Measurements from ENCODE around the gene ARFGEF2. TPM values are rescaled to one million over a fixed set of nuclear protein-coding genes. Genes with fewer than 3 reads are reported as not detected.

Gene ARFGEF2
- polyA plus RNA-seq, 1 donor from 2014 or later = 19.8 TPM

DNA sequence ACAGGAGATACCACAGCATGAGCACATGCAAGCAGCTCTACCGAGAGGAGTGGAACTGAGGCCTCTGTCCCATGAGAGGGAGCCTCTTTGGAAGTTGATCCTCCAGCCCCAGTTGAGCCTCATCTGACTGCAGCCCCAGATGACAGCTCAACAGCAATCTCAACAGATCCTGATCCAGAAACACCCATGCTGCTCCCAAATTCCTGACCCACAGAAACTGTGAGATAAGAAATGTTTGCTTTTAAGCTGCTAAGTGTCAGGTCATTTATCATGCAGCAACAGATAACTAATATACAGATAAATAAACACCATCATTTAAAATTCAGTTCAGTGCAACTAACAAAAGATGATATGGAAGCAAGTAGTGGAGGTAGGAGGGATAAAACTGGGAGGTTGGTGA, 4.8 kb upstream of the ARFGEF2 start:
- Histone ChIP-seq H4K20me1 (ENCODE audit: insufficient read depth) (no peaks in the 10 kb centered on the region), H3K4me2 (ENCODE audit: low read length) (no peak overlapping the region), H3K36me3 (ENCODE audit: insufficient read depth, low read length) (no peaks in the 10 kb centered on the region), H2AFZ (ENCODE audit: low read depth, low read length) (no peak overlapping the region), H3K9ac (ENCODE audit: low read length) (no peak overlapping the region), H3K79me2 (replicated peaks; ENCODE audit: insufficient read depth, low read length) (no peaks in the 10 kb centered on the region), H3K27me3 (ENCODE audit: insufficient read depth, low read depth, low read length) (no peaks in the 10 kb centered on the region), H3K9me2 (ENCODE audit: insufficient read depth, low read length) (no peaks in the 10 kb centered on the region), H3F3A (ENCODE audit: insufficient read depth, low read length, poor library complexity, severe bottlenecking) (no peaks in the 10 kb centered on the region), H3K27ac (ENCODE audit: low read length) (no peak overlapping the region), H3K4me3 (ENCODE audit: low read length) (no peak overlapping the region), H3K9me3 (ENCODE audit: low read length) (no peaks in the 10 kb centered on the region)
- TF ChIP-seq, protein P1, sequence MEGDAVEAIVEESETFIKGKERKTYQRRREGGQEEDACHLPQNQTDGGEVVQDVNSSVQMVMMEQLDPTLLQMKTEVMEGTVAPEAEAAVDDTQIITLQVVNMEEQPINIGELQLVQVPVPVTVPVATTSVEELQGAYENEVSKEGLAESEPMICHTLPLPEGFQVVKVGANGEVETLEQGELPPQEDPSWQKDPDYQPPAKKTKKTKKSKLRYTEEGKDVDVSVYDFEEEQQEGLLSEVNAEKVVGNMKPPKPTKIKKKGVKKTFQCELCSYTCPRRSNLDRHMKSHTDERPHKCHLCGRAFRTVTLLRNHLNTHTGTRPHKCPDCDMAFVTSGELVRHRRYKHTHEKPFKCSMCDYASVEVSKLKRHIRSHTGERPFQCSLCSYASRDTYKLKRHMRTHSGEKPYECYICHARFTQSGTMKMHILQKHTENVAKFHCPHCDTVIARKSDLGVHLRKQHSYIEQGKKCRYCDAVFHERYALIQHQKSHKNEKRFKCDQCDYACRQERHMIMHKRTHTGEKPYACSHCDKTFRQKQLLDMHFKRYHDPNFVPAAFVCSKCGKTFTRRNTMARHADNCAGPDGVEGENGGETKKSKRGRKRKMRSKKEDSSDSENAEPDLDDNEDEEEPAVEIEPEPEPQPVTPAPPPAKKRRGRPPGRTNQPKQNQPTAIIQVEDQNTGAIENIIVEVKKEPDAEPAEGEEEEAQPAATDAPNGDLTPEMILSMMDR (IDR thresholded peaks at IDR 0.05; ENCODE audit: poor library complexity, severe bottlenecking) = no peak
- TF ChIP-seq TAF1 (IDR thresholded peaks at IDR 0.05; ENCODE audit: low read depth) (no peak), POLR2AphosphoS5 (IDR thresholded peaks at IDR 0.05) (no peak), MXI1 (conservative IDR thresholded peaks at IDR 0.05; ENCODE audit: poor library complexity, severe bottlenecking) (no peak), RAD21 (conservative IDR thresholded peaks at IDR 0.05) (no peak), EZH2 (IDR thresholded peaks at IDR 0.05; ENCODE audit: borderline replicate concordance, insufficient read depth, low read length, poor library complexity, severe bottlenecking) (no peak), SMC3 (conservative IDR thresholded peaks at IDR 0.05; ENCODE audit: poor library complexity) (no peak), EP300 (conservative IDR thresholded peaks at IDR 0.05; ENCODE audit: poor library complexity, severe bottlenecking) (no peak)
- TF ChIP-seq, protein P2, sequence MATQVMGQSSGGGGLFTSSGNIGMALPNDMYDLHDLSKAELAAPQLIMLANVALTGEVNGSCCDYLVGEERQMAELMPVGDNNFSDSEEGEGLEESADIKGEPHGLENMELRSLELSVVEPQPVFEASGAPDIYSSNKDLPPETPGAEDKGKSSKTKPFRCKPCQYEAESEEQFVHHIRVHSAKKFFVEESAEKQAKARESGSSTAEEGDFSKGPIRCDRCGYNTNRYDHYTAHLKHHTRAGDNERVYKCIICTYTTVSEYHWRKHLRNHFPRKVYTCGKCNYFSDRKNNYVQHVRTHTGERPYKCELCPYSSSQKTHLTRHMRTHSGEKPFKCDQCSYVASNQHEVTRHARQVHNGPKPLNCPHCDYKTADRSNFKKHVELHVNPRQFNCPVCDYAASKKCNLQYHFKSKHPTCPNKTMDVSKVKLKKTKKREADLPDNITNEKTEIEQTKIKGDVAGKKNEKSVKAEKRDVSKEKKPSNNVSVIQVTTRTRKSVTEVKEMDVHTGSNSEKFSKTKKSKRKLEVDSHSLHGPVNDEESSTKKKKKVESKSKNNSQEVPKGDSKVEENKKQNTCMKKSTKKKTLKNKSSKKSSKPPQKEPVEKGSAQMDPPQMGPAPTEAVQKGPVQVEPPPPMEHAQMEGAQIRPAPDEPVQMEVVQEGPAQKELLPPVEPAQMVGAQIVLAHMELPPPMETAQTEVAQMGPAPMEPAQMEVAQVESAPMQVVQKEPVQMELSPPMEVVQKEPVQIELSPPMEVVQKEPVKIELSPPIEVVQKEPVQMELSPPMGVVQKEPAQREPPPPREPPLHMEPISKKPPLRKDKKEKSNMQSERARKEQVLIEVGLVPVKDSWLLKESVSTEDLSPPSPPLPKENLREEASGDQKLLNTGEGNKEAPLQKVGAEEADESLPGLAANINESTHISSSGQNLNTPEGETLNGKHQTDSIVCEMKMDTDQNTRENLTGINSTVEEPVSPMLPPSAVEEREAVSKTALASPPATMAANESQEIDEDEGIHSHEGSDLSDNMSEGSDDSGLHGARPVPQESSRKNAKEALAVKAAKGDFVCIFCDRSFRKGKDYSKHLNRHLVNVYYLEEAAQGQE (IDR thresholded peaks at IDR 0.05; ENCODE audit: borderline replicate concordance) = no peak

DNA sequence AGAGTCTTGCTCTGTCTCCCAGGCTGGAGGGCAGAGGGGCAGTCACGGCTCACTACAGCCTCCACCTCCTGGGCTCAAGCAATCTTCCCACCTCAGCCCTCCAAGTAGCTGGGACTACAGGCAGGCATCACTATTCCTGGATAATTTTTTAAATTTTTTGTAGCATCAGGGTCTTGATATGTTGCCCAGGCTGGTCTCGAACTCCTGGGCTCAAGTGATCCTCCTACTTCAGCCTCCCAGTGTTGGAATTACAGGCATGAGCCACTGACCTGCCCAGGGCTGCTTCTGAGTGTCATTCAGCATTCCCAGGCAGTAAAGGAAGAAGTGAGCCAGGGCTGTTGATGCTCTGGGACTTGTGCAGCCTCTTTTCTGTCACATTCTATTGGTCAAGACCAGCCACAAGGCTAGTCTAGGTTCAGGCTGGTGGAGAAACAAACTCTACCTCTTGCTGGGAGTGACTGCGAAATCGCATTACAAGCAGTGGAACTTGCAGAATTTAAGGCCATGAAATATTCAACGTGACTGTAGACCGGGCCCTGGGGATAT, 2.1 kb upstream of the ARFGEF2 start:
- Histone ChIP-seq H3F3A (ENCODE audit: insufficient read depth, low read length, poor library complexity, severe bottlenecking) (no peaks in the 10 kb centered on the region), H3K9ac (ENCODE audit: low read length) (no peak overlapping the region), H3K27me3 (ENCODE audit: insufficient read depth, low read depth, low read length) (no peaks in the 10 kb centered on the region), H3K27ac (ENCODE audit: low read length) (no peak overlapping the region), H3K4me3 (ENCODE audit: low read length) (no peak overlapping the region), H3K4me2 (ENCODE audit: low read length) (no peak overlapping the region), H3K36me3 (ENCODE audit: insufficient read depth, low read length) (no peaks in the 10 kb centered on the region), H2AFZ (ENCODE audit: low read depth, low read length) (no peak overlapping the region), H4K20me1 (ENCODE audit: insufficient read depth) (no peaks in the 10 kb centered on the region), H3K9me2 (ENCODE audit: insufficient read depth, low read length) (no peaks in the 10 kb centered on the region), H3K9me3 (ENCODE audit: low read length) (no peaks in the 10 kb centered on the region), H3K79me2 (replicated peaks; ENCODE audit: insufficient read depth, low read length) (peaks cover 23% of the 10 kb centered on the region)
- TF ChIP-seq RAD21 (conservative IDR thresholded peaks at IDR 0.05) (no peak), MXI1 (conservative IDR thresholded peaks at IDR 0.05; ENCODE audit: poor library complexity, severe bottlenecking) (no peak), TAF1 (IDR thresholded peaks at IDR 0.05; ENCODE audit: low read depth) (no peak), SMC3 (conservative IDR thresholded peaks at IDR 0.05; ENCODE audit: poor library complexity) (no peak), POLR2AphosphoS5 (IDR thresholded peaks at IDR 0.05) (no peak), EZH2 (IDR thresholded peaks at IDR 0.05; ENCODE audit: borderline replicate concordance, insufficient read depth, low read length, poor library complexity, severe bottlenecking) (no peak), EP300 (conservative IDR thresholded peaks at IDR 0.05; ENCODE audit: poor library complexity, severe bottlenecking) (no peak)
- TF ChIP-seq, protein P1 (IDR thresholded peaks at IDR 0.05; ENCODE audit: poor library complexity, severe bottlenecking) = no peak
- TF ChIP-seq, protein P2 (IDR thresholded peaks at IDR 0.05; ENCODE audit: borderline replicate concordance) = no peak
